PC-3 (cell line): ENCODE results near the gene SPACA9.

Experiments used
- EZH2 ChIP-seq: fragments of 300-600 bp; sonication (generic); IDR thresholded peaks from one replicate; pipeline ENCODE4 v1.6.1; 2017; ENCODE audit warnings: antibody characterized with exemption, mild to moderate bottlenecking, low read length; ENCODE audit not compliant: unreplicated experiment
- EZH2phosphoT487 ChIP-seq: fragments of 300-600 bp; sonication (generic); IDR thresholded peaks from 2 replicates; pipeline ENCODE4 v1.6.1; 2018; ENCODE audit warnings: mild to moderate bottlenecking, antibody characterized with exemption, low read length, borderline replicate concordance
- TF ChIP-seq, protein P1 (sequence below): fragments of 300-600 bp; sonication (generic); conservative IDR thresholded peaks from 2 replicates; pipeline ENCODE4 v1.5.1; 2017; ENCODE audit warnings: antibody characterized with exemption, low read depth, mild to moderate bottlenecking, low read length

DNA sequence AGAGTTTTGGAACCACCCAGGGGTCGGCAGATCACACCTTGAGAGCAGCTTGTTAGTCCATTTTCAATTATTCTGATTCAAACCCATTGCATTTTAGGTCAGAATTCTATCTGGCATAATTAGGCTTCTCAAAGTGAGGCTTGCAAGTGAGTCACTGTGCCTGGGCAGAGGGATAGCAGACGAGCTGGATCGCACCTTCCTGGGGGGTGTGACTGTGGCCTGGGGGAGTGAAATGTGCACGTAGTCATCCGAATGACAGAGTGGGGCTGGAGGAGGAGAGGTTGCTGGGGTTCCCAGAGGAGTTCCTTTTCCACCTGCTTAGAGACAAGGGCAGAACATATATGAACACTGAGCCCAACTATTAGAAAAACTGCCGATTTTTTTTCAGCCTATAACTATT, 31.7 kb downstream of the SPACA9 start:
- TF ChIP-seq, protein P1, sequence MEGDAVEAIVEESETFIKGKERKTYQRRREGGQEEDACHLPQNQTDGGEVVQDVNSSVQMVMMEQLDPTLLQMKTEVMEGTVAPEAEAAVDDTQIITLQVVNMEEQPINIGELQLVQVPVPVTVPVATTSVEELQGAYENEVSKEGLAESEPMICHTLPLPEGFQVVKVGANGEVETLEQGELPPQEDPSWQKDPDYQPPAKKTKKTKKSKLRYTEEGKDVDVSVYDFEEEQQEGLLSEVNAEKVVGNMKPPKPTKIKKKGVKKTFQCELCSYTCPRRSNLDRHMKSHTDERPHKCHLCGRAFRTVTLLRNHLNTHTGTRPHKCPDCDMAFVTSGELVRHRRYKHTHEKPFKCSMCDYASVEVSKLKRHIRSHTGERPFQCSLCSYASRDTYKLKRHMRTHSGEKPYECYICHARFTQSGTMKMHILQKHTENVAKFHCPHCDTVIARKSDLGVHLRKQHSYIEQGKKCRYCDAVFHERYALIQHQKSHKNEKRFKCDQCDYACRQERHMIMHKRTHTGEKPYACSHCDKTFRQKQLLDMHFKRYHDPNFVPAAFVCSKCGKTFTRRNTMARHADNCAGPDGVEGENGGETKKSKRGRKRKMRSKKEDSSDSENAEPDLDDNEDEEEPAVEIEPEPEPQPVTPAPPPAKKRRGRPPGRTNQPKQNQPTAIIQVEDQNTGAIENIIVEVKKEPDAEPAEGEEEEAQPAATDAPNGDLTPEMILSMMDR, result no peak
- TF ChIP-seq EZH2phosphoT487 (no peak), EZH2 (no peak)
